Measurements from ENCODE around the gene C20orf204.

C20orf204 gene

DNA sequence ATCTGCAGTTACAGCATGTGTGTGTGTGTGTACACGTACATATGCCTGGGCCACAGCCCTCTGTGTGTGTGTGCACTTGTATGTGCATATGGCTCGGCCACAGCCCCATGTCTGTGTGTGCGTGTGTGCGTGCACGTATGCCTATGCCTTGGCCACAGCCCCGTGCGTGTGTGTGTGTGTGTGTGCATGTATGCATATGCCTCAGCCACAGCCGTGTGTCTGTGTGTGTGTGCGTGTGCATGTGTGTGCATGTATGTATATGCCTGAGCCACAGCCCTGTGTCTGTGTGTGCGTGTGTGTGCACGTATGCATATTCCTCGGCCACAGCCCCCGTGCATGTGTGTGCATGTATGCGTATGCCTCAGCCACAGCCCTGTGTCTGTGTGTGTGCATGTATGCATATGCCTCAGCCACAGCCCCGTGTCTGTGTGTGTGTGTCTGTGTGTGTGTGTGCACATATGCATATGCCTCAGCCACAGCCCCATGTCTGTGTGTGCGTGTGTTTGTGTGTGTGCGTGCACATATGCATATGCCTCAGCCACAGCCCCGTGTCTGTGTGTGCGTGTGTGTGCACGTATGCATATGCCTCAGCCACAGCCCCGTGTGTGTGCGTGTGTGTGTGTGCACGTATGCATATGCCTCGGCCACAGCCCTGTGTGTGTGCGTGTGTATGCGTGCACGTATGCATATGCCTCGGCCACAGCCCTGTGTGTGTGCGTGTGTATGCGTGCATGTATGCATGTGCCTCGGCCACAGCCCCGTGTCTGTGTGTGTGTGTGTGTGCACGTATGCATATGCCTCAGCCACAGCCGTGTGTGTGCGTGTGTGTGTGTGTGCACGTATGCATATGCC is 14.6 kb upstream of the C20orf204 start:
- Histone ChIP-seq H3K9me3 (replicated peaks in 1 of 2; ENCODE audit: control insufficient read depth in 2 of 2, insufficient read depth in 1 of 2, low read depth in 1 of 2, low read length in 2 of 2) (peaks cover 0 to 3% of the 10 kb centered on the region in 2 donors), H2BK12ac (ENCODE audit: low read length) (peak overlapping the region; percentile 6), H2BK5ac (ENCODE audit: low read length) (no peak overlapping the region), H2AFZ (ENCODE audit: low read length) (no peak overlapping the region), H3K27me3 (ENCODE audit: control insufficient read depth in 3 of 3, insufficient read depth in 3 of 3, low read depth in 1 of 3, low read length in 3 of 3) (no peaks in the 10 kb centered on the region), H3K27ac (replicated peaks; ENCODE audit: low read length) (no peak overlapping the region), H2BK120ac (ENCODE audit: low read depth, low read length) (no peak overlapping the region), H3K4me2 (ENCODE audit: insufficient read depth, low read length, poor library complexity, severe bottlenecking) (no peak overlapping the region), H2AK5ac (ENCODE audit: low read depth, low read length) (no peak overlapping the region), H4K8ac (ENCODE audit: low read depth, low read length) (peak overlapping the region; percentile 86), H3K18ac (ENCODE audit: low read length) (no peak overlapping the region), H3K4ac (ENCODE audit: low read length) (no peak overlapping the region), H3K4me1 (ENCODE audit: control insufficient read depth in 2 of 2, insufficient read depth in 1 of 2, low read depth in 1 of 2, low read length in 2 of 2) (no peaks in the 10 kb centered on the region), H3K14ac (ENCODE audit: low read length) (peak overlapping the region; percentile 82), H2BK15ac (ENCODE audit: low read length) (no peak overlapping the region), H4K91ac (ENCODE audit: low read depth, low read length, poor library complexity) (peak overlapping the region; percentile 11), H3K4me3 (ENCODE audit: low read length in 2 of 2) (peak overlapping the region in 1 of 2 donors; percentile 33), H3K9ac (ENCODE audit: low read depth, low read length, poor library complexity) (peak overlapping the region; percentile 70), H3K79me1 (ENCODE audit: low read depth, low read length) (peaks cover 16% of the 10 kb centered on the region), H3K36me3 (replicated peaks in 1 of 2; ENCODE audit: control insufficient read depth in 2 of 2, insufficient read depth in 2 of 2, low read length in 2 of 2) (peaks cover 65 to 88% of the 10 kb centered on the region in 2 donors), H3K23ac (ENCODE audit: low read depth, low read length, poor library complexity) (peak overlapping the region; percentile 91)
- WGBS, 2 donors (ENCODE audit: extremely low coverage in 2 of 2, insufficient read length in 2 of 2, insufficient replicate concordance in 1 of 2), result no CpG with 5 or more reads among the region's 36 CpGs
- no peak for DNase-seq (ENCODE audit: low spot score)

GRCh38 chr20:64022671-64023360 is 13.2 kb upstream of the C20orf204 start:
- Histone ChIP-seq H2AK5ac (ENCODE audit: low read depth, low read length) (no peak overlapping the region), H3K9ac (ENCODE audit: low read depth, low read length, poor library complexity) (peak overlapping the region; percentile 9), H2BK5ac (ENCODE audit: low read length) (no peak overlapping the region), H3K4ac (ENCODE audit: low read length) (no peak overlapping the region), H3K23ac (ENCODE audit: low read depth, low read length, poor library complexity) (no peak overlapping the region), H2AFZ (ENCODE audit: low read length) (no peak overlapping the region), H2BK120ac (ENCODE audit: low read depth, low read length) (no peak overlapping the region), H3K27me3 (ENCODE audit: control insufficient read depth in 3 of 3, insufficient read depth in 3 of 3, low read depth in 1 of 3, low read length in 3 of 3) (no peaks in the 10 kb centered on the region), H4K91ac (ENCODE audit: low read depth, low read length, poor library complexity) (no peak overlapping the region), H3K4me1 (ENCODE audit: control insufficient read depth in 2 of 2, insufficient read depth in 1 of 2, low read depth in 1 of 2, low read length in 2 of 2) (no peaks in the 10 kb centered on the region), H3K4me2 (ENCODE audit: insufficient read depth, low read length, poor library complexity, severe bottlenecking) (no peak overlapping the region), H3K27ac (replicated peaks; ENCODE audit: low read length) (no peak overlapping the region), H2BK15ac (ENCODE audit: low read length) (no peak overlapping the region), H3K18ac (ENCODE audit: low read length) (no peak overlapping the region), H3K79me1 (ENCODE audit: low read depth, low read length) (peaks cover 20% of the 10 kb centered on the region), H2BK12ac (ENCODE audit: low read length) (no peak overlapping the region), H4K8ac (ENCODE audit: low read depth, low read length) (no peak overlapping the region), H3K9me3 (replicated peaks in 1 of 2; ENCODE audit: control insufficient read depth in 2 of 2, insufficient read depth in 1 of 2, low read depth in 1 of 2, low read length in 2 of 2) (peaks cover 0 to 3% of the 10 kb centered on the region in 2 donors), H3K36me3 (replicated peaks in 1 of 2; ENCODE audit: control insufficient read depth in 2 of 2, insufficient read depth in 2 of 2, low read length in 2 of 2) (peaks cover 71 to 94% of the 10 kb centered on the region in 2 donors), H3K14ac (ENCODE audit: low read length) (no peak overlapping the region), H3K4me3 (ENCODE audit: low read length in 2 of 2) (peak overlapping the region in 1 of 2 donors; percentile 63)
- WGBS, 2 donors (ENCODE audit: extremely low coverage in 2 of 2, insufficient read length in 2 of 2, insufficient replicate concordance in 1 of 2), result no CpG with 5 or more reads among the region's 17 CpGs
- no peak for DNase-seq (ENCODE audit: low spot score)

DNA sequence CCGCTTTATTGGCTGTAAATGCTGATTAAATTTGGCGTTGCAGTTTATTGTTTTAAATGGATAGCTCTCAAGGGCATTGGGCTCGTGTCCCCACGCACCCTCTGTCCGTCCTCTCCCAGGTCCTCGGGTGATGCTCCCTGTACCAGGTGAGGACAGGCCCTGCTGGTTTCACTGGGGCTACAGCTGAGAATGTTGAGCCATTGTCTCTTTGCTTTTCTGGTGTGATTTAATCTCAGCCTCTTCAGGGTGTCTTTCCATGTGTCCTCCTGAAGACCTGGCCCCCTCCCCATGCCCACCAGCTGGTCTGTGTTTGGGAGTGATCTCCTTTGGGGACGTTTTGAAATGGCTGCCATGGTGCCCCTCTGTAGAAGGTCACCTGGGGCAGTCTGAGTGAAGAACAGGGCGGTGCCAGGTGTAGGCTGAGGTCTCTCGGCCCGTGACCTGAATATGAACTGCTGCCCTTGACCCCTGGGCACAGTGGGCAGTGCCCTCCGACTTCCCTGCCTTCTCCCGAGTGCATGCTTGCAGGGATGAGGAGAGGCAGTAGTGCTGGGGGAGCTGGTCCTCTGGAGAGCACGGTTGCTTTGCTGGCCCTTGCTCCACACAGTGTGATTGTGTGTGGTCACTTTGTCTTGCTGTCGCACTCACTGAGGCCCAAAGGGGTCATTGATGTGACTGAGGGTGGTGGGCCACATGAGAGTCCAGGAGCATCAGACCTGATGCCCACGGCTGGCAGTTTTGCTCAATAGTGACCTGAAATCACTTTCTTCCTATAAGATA is 12.4 kb upstream of the C20orf204 start:
- Histone ChIP-seq H2AFZ (ENCODE audit: low read length) (no peak overlapping the region), H4K91ac (ENCODE audit: low read depth, low read length, poor library complexity) (no peak overlapping the region), H3K4ac (ENCODE audit: low read length) (no peak overlapping the region), H3K27me3 (ENCODE audit: control insufficient read depth in 3 of 3, insufficient read depth in 3 of 3, low read depth in 1 of 3, low read length in 3 of 3) (no peaks in the 10 kb centered on the region), H2AK5ac (ENCODE audit: low read depth, low read length) (no peak overlapping the region), H3K4me2 (ENCODE audit: insufficient read depth, low read length, poor library complexity, severe bottlenecking) (no peak overlapping the region), H3K27ac (replicated peaks; ENCODE audit: low read length) (no peak overlapping the region), H2BK12ac (ENCODE audit: low read length) (no peak overlapping the region), H3K4me3 (ENCODE audit: low read length in 2 of 2) (no peak overlapping the region), H2BK5ac (ENCODE audit: low read length) (no peak overlapping the region), H3K4me1 (ENCODE audit: control insufficient read depth in 2 of 2, insufficient read depth in 1 of 2, low read depth in 1 of 2, low read length in 2 of 2) (no peaks in the 10 kb centered on the region), H2BK15ac (ENCODE audit: low read length) (no peak overlapping the region), H3K9me3 (replicated peaks in 1 of 2; ENCODE audit: control insufficient read depth in 2 of 2, insufficient read depth in 1 of 2, low read depth in 1 of 2, low read length in 2 of 2) (peaks cover 0 to 3% of the 10 kb centered on the region in 2 donors), H3K14ac (ENCODE audit: low read length) (peak overlapping the region; percentile 17), H4K8ac (ENCODE audit: low read depth, low read length) (peak overlapping the region; percentile 65), H3K36me3 (replicated peaks in 1 of 2; ENCODE audit: control insufficient read depth in 2 of 2, insufficient read depth in 2 of 2, low read length in 2 of 2) (peaks cover 73 to 94% of the 10 kb centered on the region in 2 donors), H2BK120ac (ENCODE audit: low read depth, low read length) (no peak overlapping the region), H3K9ac (ENCODE audit: low read depth, low read length, poor library complexity) (no peak overlapping the region), H3K23ac (ENCODE audit: low read depth, low read length, poor library complexity) (peak overlapping the region; percentile 85), H3K18ac (ENCODE audit: low read length) (no peak overlapping the region), H3K79me1 (ENCODE audit: low read depth, low read length) (peaks cover 24% of the 10 kb centered on the region)
- no peak for DNase-seq (ENCODE audit: low spot score)
- WGBS, 2 donors (ENCODE audit: extremely low coverage in 2 of 2, insufficient read length in 2 of 2, insufficient replicate concordance in 1 of 2), result no CpG with 5 or more reads among the region's 15 CpGs
